H1 (cell line): ENCODE results near the gene VEGFC. TPM values are rescaled to one million over a fixed set of nuclear protein-coding genes. Genes with fewer than 3 reads are reported as not detected.

Source experiments
- CTCF ChIA-PET: fragments of 300-600 bp; sonication (Branson Sonifier 250); formaldehyde crosslinking; loops from one replicate; lab custom pipeline; 2021; ENCODE audit not compliant: partially characterized antibody; lab: Charles Lee
- POLR2A ChIA-PET: fragments of 300-600 bp; sonication (Branson Sonifier 250); formaldehyde crosslinking; loops from one replicate; lab custom pipeline; 2021; ENCODE audit warnings: inconsistent platforms; ENCODE audit not compliant: partially characterized antibody; lab: Charles Lee
- DNase-seq, 2 experiments: peaks; one replicate each; pipeline versions ENCODE4 v3.0.0 to v3.0.0-alpha.2; 2010 to 2022; ENCODE audit warnings: low spot score in 2 of 2, low read depth in 1 of 2, mixed read lengths in 1 of 2
- FAIRE-seq: peaks from 2 replicates; lab custom pipeline; 2011; peaks lifted over from hg19 to GRCh38; lab: Jason Lieb, UNC
- H2AFZ ChIP-seq: 2 replicates; pipeline ENCODE4 v1.8.1; 2012; ENCODE audit warnings: low read length, inconsistent platforms
- H2AK5ac ChIP-seq: 2 replicates; pipeline ENCODE4 v1.6.1; 2013; ENCODE audit warnings: low read depth, low read length
- H2BK120ac ChIP-seq: replicated peaks from 2 replicates; pipeline ENCODE3; 2013; ENCODE audit warnings: low read depth, low read length, inconsistent platforms
- H2BK12ac ChIP-seq: 2 replicates; pipeline ENCODE4 v1.6.1; 2013; ENCODE audit warnings: low read depth, low read length
- H2BK15ac ChIP-seq: 2 replicates; pipeline ENCODE4 v1.6.1; 2013; ENCODE audit warnings: low read length
- H2BK20ac ChIP-seq: 2 replicates; pipeline ENCODE4 v1.6.1; 2013; ENCODE audit warnings: low read length
- H2BK5ac ChIP-seq: 2 replicates; pipeline ENCODE4 v1.6.1; 2013; ENCODE audit warnings: low read depth, low read length
- H3K14ac ChIP-seq: 2 replicates; pipeline ENCODE4 v1.6.1; 2013; ENCODE audit warnings: inconsistent platforms; ENCODE audit not compliant: insufficient read length
- H3K18ac ChIP-seq: 2 replicates; pipeline ENCODE4 v1.6.1; 2013; ENCODE audit warnings: low read length; ENCODE audit errors: extremely low read depth
- H3K23ac ChIP-seq: 2 replicates; pipeline ENCODE4 v1.6.1; 2013; ENCODE audit warnings: inconsistent platforms; ENCODE audit not compliant: insufficient read length
- H3K23me2 ChIP-seq: 2 replicates; pipeline ENCODE4 v1.6.1; 2013; ENCODE audit warnings: low read depth, low read length
- H3K27ac ChIP-seq: 2 replicates; pipeline ENCODE4 v1.6.1; 2011; ENCODE audit warnings: low read depth, low read length, inconsistent platforms
- H3K27me3 ChIP-seq, 4 experiments: replicated peaks in 1 of 4; 1 replicate in 1 of 4; 2 replicates in 3 of 4; pipeline versions ENCODE4 v1.6.1 to v1.8.1; 2011 to 2013; ENCODE audit warnings: low read length in 3 of 4, mild to moderate bottlenecking in 3 of 4, inconsistent platforms in 2 of 4, mixed read lengths in 2 of 4, moderate library complexity in 1 of 4; ENCODE audit not compliant: control insufficient read depth in 3 of 4, insufficient read depth in 3 of 4; ENCODE audit errors: extremely low read depth in 1 of 4
- H3K36me3 ChIP-seq, 4 experiments: 2 replicates each; pipeline versions ENCODE4 v1.6.1 to v1.8.1; 2011 to 2013; ENCODE audit warnings: mild to moderate bottlenecking in 4 of 4, low read length in 3 of 4, moderate library complexity in 2 of 4, control low read depth in 1 of 4, inconsistent platforms in 1 of 4; ENCODE audit not compliant: insufficient read depth in 4 of 4, control insufficient read depth in 2 of 4
- H3K4ac ChIP-seq: replicated peaks from 2 replicates; pipeline ENCODE3; 2013; ENCODE audit warnings: low read length, low read depth, mixed read lengths, inconsistent platforms; ENCODE audit not compliant: insufficient read length
- H3K4me1 ChIP-seq, 4 experiments: replicated peaks in 1 of 4; 1 replicate in 1 of 4; 2 replicates in 3 of 4; pipeline versions ENCODE4 v1.6.1 to v1.8.1; 2011 to 2013; ENCODE audit warnings: low read length in 3 of 4, inconsistent platforms in 2 of 4, mixed read lengths in 1 of 4; ENCODE audit not compliant: insufficient read depth in 4 of 4, control insufficient read depth in 3 of 4
- H3K4me2 ChIP-seq, 2 experiments: 2 replicates each; pipeline versions ENCODE4 v1.6.1 to v1.8.1; 2011 to 2013; ENCODE audit warnings: low read depth in 2 of 2, low read length in 2 of 2, control low read depth in 1 of 2, inconsistent platforms in 1 of 2, mild to moderate bottlenecking in 1 of 2; ENCODE audit not compliant: insufficient read depth in 1 of 2
- H3K4me3 ChIP-seq, 4 experiments: fragments of 200-600, 300-600 bp in 1 of 4; sonication (generic), shearing (Covaris generic), sonication (Bioruptor Twin) in 1 of 4; 2 replicates each; pipeline versions ENCODE4 v1.5.1 to v1.8.1; 2011 to 2016; ENCODE audit warnings: low read length in 4 of 4, low read depth in 3 of 4, control low read depth in 2 of 4, inconsistent platforms in 2 of 4, mild to moderate bottlenecking in 2 of 4, mixed read lengths in 1 of 4, moderate library complexity in 1 of 4; ENCODE audit not compliant: insufficient read depth in 2 of 4; ENCODE audit errors: extremely low read depth in 1 of 4
- H3K56ac ChIP-seq: replicated peaks from 2 replicates; pipeline ENCODE3; 2013; ENCODE audit warnings: low read depth, mild to moderate bottlenecking, mixed read lengths, low read length, inconsistent platforms; ENCODE audit not compliant: insufficient read length
- H3K79me1 ChIP-seq: 2 replicates; pipeline ENCODE4 v1.6.1; 2013; ENCODE audit warnings: low read depth, low read length, control low read depth
- H3K79me2 ChIP-seq, 2 experiments: 2 replicates each; pipeline versions ENCODE4 v1.6.1 to v1.8.1; 2012 to 2013; ENCODE audit warnings: low read length in 2 of 2, mild to moderate bottlenecking in 2 of 2, inconsistent platforms in 1 of 2; ENCODE audit not compliant: insufficient read depth in 2 of 2, control insufficient read depth in 1 of 2
- H3K9ac ChIP-seq, 4 experiments: replicated peaks in 1 of 4; 1 replicate in 1 of 4; 2 replicates in 3 of 4; pipeline versions ENCODE4 v1.6.1 to v1.8.1; 2011 to 2013; ENCODE audit warnings: low read depth in 3 of 4, low read length in 3 of 4, control low read depth in 2 of 4, mild to moderate bottlenecking in 2 of 4, moderate library complexity in 2 of 4, inconsistent platforms in 1 of 4; ENCODE audit errors: extremely low read depth in 1 of 4
- H3K9me3 ChIP-seq, 2 experiments: 2 replicates each; pipeline versions ENCODE4 v1.6.1 to v1.8.1; 2012 to 2013; ENCODE audit warnings: mild to moderate bottlenecking in 2 of 2, moderate library complexity in 2 of 2, control low read depth in 1 of 2, inconsistent platforms in 1 of 2, low read depth in 1 of 2, low read length in 1 of 2, mixed read lengths in 1 of 2; ENCODE audit not compliant: insufficient read depth in 2 of 2
- H4K20me1 ChIP-seq, 2 experiments: replicated peaks in 1 of 2; 2 replicates each; pipeline versions ENCODE3 to v1.8.1; 2011 to 2013; ENCODE audit warnings: inconsistent platforms in 2 of 2, low read length in 2 of 2, mild to moderate bottlenecking in 1 of 2; ENCODE audit not compliant: insufficient read depth in 2 of 2, control insufficient read depth in 1 of 2
- H4K5ac ChIP-seq: 2 replicates; pipeline ENCODE4 v1.6.1; 2013; ENCODE audit warnings: low read length, low read depth, mixed read lengths, inconsistent platforms; ENCODE audit not compliant: insufficient read length
- H4K8ac ChIP-seq: 2 replicates; pipeline ENCODE4 v1.8.0; 2013; ENCODE audit warnings: mild to moderate bottlenecking, moderate library complexity, low read length, inconsistent platforms; ENCODE audit not compliant: insufficient read depth; ENCODE audit errors: extremely low read depth
- H4K91ac ChIP-seq: replicated peaks from 2 replicates; pipeline ENCODE3; 2013; ENCODE audit warnings: low read length, mixed read lengths, inconsistent platforms; ENCODE audit not compliant: insufficient read length
- BACH1 ChIP-seq: IDR thresholded peaks from 2 replicates; pipeline ENCODE4 v1.6.1; 2012; ENCODE audit warnings: low read length, improper control_type of control experiment
- CBX5 ChIP-seq: fragments of 300-800, 300-1000 bp; sonication (generic); IDR thresholded peaks from 2 replicates; pipeline ENCODE4 v1.7.1; 2016; ENCODE audit warnings: antibody characterized with exemption, low read length, low read depth
- CHD1 ChIP-seq: IDR thresholded peaks from 2 replicates; pipeline ENCODE4 v1.6.1; 2012; ENCODE audit warnings: low read depth, low read length, improper control_type of control experiment
- JUN ChIP-seq: IDR thresholded peaks from 2 replicates; pipeline ENCODE4 v1.6.1; 2011; ENCODE audit warnings: low read depth, mild to moderate bottlenecking, improper control_type of control experiment, low read length
- JUND ChIP-seq: IDR thresholded peaks from 2 replicates; pipeline ENCODE4 v1.6.1; 2011; ENCODE audit warnings: mild to moderate bottlenecking, improper control_type of control experiment, low read length
- KDM5A ChIP-seq: fragments of 200-600 bp; IDR thresholded peaks from 2 replicates; pipeline ENCODE4 v1.7.1; 2012; ENCODE audit warnings: mild to moderate bottlenecking, low read length, inconsistent platforms, mixed read lengths
- NANOG ChIP-seq: IDR thresholded peaks from 2 replicates; pipeline ENCODE4 v1.6.1; 2011; ENCODE audit warnings: low read length, low read depth, mild to moderate bottlenecking, inconsistent platforms; ENCODE audit not compliant: insufficient read depth, poor library complexity, severe bottlenecking
- RXRA ChIP-seq: IDR thresholded peaks from 2 replicates; pipeline ENCODE4 v1.6.1; 2011; ENCODE audit warnings: low read depth, mild to moderate bottlenecking, low read length, moderate library complexity; ENCODE audit not compliant: insufficient read depth
- SAP30 ChIP-seq: fragments of 300-600 bp; sonication (generic); IDR thresholded peaks from 2 replicates; pipeline ENCODE4 v1.7.1; 2012; ENCODE audit warnings: low read length, moderate library complexity, mild to moderate bottlenecking, inconsistent platforms; ENCODE audit not compliant: insufficient read depth, insufficient replicate concordance
- SIN3A ChIP-seq, 2 experiments: IDR thresholded peaks in 1 of 2; conservative IDR thresholded peaks in 1 of 2; 2 replicates each; pipeline ENCODE4 v1.6.1; 2011 to 2012; ENCODE audit warnings: low read length in 2 of 2, improper control_type of control experiment in 1 of 2, low read depth in 1 of 2, mild to moderate bottlenecking in 1 of 2
- SP2 ChIP-seq: IDR thresholded peaks from 2 replicates; pipeline ENCODE4 v1.6.1; 2012; ENCODE audit warnings: mild to moderate bottlenecking, low read length, inconsistent platforms
- SUZ12 ChIP-seq: fragments of 200-600 bp; sonication (generic); IDR thresholded peaks from 2 replicates; pipeline ENCODE4 v1.6.1; 2012; ENCODE audit warnings: mild to moderate bottlenecking, inconsistent platforms, low read length, moderate library complexity, mixed read lengths
- TCF12 ChIP-seq: IDR thresholded peaks from 2 replicates; pipeline ENCODE4 v1.6.1; 2011; ENCODE audit warnings: low read depth, mild to moderate bottlenecking, low read length
- WGBS, 2 experiments: shearing (Covaris generic) in 1 of 2; methylation state at CpG; one replicate each; pipeline versions ENCODE4 v1.1.6 to v1.1.7; 2013 to 2015; ENCODE audit warnings: low lambda C conversion rate in 2 of 2, mixed read lengths in 2 of 2, inconsistent platforms in 1 of 2, low coverage in 1 of 2, missing lambda C conversion rate in 1 of 2; ENCODE audit not compliant: insufficient replicate concordance in 2 of 2, insufficient coverage in 1 of 2, insufficient read length in 1 of 2; ENCODE audit errors: extremely low coverage in 1 of 2, missing lambda C conversion rate in 1 of 2; 5-methylcytosine and 5-hydroxymethylcytosine counted together
- polyA plus RNA-seq, 7 experiments: library from polyadenylated mRNA; depleted of rRNA in 3 of 7; stranded (reverse) in 5 of 7; unstranded in 2 of 7; fragments of >200 nt in 5 of 7; fragments of 200-250 nt in 2 of 7; gene quantifications; 1 replicate in 5 of 7; 2 replicates in 1 of 7; 4 replicates in 1 of 7; pipeline versions ENCODE4 v1.2.1 to v1.2.3, GENCODE V29; 2011 to 2013; ENCODE audit warnings: missing spikeins in 2 of 7, mixed read lengths in 2 of 7
- total RNA-seq: library from RNA; stranded (reverse); fragmentation: NEBNext Ultra II Directional; extraction: Animal tissue kit (Norgen Biotek cat#: 25700); gene quantifications from 2 replicates; pipeline ENCODE4 v1.2.1, GENCODE V29; 2021
- TF ChIP-seq, protein P1 (sequence below): IDR thresholded peaks from 2 replicates; pipeline ENCODE4 v1.6.1; 2011; ENCODE audit warnings: low read length, improper control_type of control experiment

VEGFC gene
- total and polyA plus RNA-seq, 2 of the 8 experiments (the other 6 are each of a cell fraction or from before 2014, with no cell fraction given) = 0.53 to 1.4 TPM

DNA sequence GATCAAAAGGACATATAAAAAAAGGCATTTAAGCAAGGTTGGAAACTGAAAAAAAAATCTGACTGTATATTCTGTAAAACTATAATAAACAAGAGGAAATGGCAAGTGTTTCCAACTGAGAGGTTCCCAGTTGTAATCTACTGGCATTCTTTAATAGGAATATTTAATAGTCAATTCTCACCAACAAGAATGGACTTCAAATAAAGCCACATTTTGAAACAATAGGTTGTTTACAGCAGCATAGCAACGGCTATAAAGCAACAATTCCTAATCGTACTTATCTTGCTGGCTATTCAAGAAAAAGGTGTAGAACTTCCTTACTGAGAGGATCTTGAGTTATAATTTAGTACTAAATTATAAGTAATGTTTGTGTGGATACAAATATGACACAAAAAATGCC lies 75.5 kb downstream of the VEGFC start:
- Histone ChIP-seq H3K14ac (no peak overlapping the region), H3K23ac (no peak overlapping the region), H3K56ac (no peak overlapping the region), H2AFZ (no peak overlapping the region), H3K18ac (no peak overlapping the region), H2BK12ac (no peak overlapping the region), H3K36me3 (no peaks in the 10 kb centered on the region), H3K4me3 (no peak overlapping the region), H3K79me1 (no peaks in the 10 kb centered on the region), H3K4ac (no peak overlapping the region), H3K23me2 (no peaks in the 10 kb centered on the region), H2BK20ac (no peak overlapping the region), H3K9me3 (peaks cover 2 to 4% of the 10 kb centered on the region in 2 experiments; a peak in 2 of 4 replicates), H2BK5ac (no peak overlapping the region), H3K79me2 (no peaks in the 10 kb centered on the region), H3K4me1 (no peaks in the 10 kb centered on the region), H2BK120ac (no peak overlapping the region), H2AK5ac (no peak overlapping the region), H2BK15ac (no peak overlapping the region), H3K9ac (no peak overlapping the region), H4K5ac (no peak overlapping the region), H3K27me3 (no peaks in the 10 kb centered on the region), H3K27ac (no peak overlapping the region), H4K20me1 (no peaks in the 10 kb centered on the region), H3K4me2 (no peak overlapping the region), H4K8ac (no peak overlapping the region), H4K91ac (no peak overlapping the region)
- DNase-seq (no peak), FAIRE-seq (no peak)
- ChIA-PET CTCF (no interaction called here), POLR2A (no interaction called here)
- 91% methylated on average over 2 of the region's 2 CpGs; no CpG with 5 or more reads in 1 of the 2 experiments for WGBS, 2 experiments
- TF ChIP-seq SUZ12 (no peak), JUN (no peak), RXRA (no peak), TCF12 (no peak), CHD1 (no peak), KDM5A (no peak), NANOG (no peak), BACH1 (no peak), JUND (no peak), SIN3A (conservative IDR thresholded peaks at IDR 0.05 in 1 of 2, IDR thresholded peaks at IDR 0.05 in 1 of 2; ENCODE audit: low read depth in 1 of 2, low read length in 2 of 2) (no peak), SP2 (no peak), CBX5 (no peak), SAP30 (no peak)
- TF ChIP-seq, protein P1, sequence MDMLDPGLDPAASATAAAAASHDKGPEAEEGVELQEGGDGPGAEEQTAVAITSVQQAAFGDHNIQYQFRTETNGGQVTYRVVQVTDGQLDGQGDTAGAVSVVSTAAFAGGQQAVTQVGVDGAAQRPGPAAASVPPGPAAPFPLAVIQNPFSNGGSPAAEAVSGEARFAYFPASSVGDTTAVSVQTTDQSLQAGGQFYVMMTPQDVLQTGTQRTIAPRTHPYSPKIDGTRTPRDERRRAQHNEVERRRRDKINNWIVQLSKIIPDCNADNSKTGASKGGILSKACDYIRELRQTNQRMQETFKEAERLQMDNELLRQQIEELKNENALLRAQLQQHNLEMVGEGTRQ = no peak
